HK-2 (cell line): ENCODE data around the gene B4GALNT4.
"Not testable (repeated sequence)": the region's sequence is repeated elsewhere in the genome, so short reads cannot be mapped to it uniquely, and the experiment has no call there.

ENCODE experiments used
- DNase-seq: peaks from one replicate; pipeline ENCODE4 v3.0.0-alpha.2; 2018; ENCODE audit not compliant: unreplicated experiment

Gene B4GALNT4

DNA sequence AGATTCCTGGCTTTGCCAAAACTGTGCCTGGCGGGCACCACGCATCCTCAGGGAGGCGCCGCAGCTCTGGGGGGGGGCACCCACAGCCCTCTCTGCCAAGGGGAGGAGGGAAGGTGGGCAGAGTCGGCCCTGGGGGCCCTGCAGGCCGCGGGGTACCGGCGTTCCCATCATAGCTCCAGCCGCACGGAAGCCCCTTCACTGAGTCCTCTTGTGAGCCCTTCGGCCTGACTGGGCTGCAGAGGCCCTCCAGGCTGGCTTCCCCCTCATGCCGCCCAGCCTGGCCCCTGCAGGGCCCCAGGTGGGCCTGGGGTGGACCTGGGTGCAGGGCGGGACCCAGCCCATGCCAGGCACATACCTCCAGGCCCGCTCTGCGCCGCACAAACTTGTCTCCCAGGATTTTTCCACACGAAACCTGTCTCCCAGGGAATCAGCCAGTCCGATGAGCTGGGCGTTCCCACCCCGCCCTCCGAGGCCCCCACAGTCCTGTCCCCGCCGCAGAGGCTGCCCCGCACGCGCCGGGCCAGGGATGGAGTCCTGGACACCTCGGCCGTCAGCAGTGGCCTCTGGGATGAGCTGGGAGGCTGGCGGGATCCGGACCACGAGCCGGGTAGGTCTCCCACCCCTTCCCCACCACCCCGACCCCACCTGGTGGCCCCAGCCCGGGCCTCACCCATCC, 22.9 kb downstream of the B4GALNT4 start:
- DNase-seq: no peak

DNA sequence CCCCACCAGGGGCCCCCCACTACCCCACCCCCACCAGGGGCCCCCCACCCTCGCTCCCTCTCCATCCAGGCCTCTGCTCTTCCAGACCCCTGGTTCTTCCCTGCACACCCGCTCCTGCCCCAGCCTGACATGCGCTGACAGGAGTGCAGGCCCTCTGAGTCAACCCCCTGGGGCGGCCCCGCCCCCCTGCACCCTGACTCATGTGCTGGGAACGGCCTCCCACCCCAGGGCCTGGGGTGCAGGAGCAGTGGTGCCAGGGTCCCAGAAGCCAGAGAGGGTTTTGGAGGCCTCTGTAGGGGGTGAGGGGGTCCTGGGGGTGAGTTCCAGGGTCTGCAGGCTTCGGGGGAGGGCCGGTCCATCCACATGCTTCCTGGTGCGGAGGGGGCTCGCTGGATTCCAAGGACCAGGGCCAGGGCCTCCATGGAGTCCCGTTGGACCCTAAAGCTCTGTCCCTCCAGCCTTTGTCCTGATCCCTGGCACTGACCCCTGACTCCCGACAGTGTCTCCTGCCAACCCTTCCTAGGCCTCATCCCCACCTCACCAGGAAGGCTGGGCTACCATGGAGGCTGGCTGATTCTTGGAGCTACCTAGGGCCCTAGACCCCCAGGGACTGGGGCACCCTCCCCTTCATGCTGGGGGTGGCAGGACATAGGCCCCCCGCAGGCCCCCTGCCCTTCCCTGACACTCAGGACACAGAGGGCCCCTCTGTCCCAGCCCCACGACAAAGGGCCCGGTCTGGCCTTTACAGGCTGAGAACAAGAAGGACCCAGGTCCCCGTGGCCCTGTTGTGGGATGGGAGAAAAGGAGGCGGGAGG, 24.1 kb downstream of the B4GALNT4 start:
- DNase-seq: peak; percentile 70

DNA sequence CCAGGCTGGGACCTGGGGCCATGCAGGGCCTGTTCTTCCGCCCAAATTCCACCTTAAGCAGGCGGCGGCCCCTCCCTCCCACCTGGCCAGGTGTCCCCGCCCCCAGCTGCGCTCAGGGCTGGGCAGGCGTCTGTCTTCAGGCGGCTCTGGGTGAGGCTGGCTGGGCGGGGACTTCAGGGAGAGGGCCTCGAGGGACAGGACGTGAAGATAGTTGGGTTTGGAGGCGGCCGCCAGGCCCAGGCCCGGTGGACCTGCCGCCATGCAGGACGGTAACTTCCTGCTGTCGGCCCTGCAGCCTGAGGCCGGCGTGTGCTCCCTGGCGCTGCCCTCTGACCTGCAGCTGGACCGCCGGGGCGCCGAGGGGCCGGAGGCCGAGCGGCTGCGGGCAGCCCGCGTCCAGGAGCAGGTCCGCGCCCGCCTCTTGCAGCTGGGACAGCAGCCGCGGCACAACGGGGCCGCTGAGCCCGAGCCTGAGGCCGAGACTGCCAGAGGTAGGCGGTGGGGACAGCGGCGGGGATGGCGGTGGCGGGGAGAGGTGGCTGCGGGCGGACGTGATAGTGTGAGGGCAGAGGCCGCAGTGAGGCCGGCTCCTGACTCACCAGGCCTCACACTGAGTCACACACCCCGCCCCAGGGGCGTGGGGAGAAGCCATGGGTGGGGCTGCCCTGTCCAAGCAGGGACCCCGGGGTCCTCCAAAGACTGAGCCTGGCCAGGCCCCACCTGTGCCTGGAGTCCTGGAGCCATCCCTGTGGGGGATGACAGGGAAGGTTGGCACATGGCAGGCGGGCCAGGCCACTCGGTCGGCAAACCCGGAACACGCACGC, 24.9 kb downstream of the B4GALNT4 start, which contains the start of gene PKP3:
PKP3 (plus strand) TSS at position 176 of the 824 bp plus-strand sequence; CDS start at position 260, 84 bp downstream.
- no peak for DNase-seq

DNA sequence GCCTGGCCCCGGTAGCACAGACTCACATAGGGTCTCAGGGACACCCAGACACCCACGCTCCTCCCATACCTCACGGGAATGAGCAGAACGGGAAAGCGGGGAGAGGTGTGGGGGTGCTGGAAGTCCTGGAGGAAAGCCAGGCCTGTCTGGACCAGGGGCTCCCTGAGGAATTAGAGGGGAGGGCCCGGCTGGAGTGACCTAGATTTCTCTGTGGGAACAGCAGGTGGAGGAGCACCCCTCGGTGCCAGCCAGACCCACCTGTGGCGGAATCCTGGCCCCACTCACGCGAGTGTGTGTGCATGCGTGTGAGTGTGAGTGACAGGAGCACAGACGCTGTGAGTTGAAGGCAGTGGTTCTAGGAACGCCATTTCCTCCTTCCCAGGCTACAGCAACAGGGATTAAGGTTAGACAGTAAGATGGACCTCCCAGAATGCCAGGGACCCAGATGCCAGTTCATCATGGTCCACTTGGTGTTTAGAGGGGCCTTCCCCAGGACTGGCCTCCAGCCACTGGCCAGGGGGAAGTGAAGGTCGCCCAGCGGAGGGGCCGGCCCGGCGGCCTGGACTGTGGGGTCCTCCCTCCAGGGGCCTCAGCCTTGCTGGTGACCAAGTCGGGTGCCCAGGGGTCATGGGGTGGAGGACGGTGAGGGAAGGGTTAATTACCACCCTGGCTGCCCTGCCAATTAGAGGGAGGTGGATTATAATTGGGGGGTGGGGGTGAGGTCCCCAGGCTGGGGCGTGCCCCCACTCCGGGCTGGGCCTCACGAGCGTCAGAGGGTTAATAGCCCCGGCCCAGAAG, 25.8 kb downstream of the B4GALNT4 start:
- DNase-seq: no peak

DNA sequence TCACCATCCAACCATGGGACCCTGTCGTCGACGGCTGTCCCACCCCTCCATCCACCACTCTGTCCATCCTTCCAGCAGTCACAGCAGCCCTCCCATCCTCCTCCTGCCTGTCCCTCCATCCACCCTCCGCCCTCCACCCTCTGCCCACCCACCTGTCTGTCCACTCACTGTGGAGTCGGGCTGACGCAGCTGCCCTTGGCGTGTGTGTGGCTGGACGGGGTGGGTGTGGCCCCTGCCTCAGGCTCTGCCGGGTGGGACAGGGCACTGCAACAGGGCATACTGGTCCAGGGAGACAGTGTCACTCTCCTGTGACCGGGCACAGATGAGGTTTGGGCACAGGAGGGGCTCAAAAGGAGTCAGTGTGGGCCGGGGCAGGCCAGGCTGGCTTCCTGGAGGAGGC, 26.6 kb downstream of the B4GALNT4 start:
- DNase-seq: no peak

DNA sequence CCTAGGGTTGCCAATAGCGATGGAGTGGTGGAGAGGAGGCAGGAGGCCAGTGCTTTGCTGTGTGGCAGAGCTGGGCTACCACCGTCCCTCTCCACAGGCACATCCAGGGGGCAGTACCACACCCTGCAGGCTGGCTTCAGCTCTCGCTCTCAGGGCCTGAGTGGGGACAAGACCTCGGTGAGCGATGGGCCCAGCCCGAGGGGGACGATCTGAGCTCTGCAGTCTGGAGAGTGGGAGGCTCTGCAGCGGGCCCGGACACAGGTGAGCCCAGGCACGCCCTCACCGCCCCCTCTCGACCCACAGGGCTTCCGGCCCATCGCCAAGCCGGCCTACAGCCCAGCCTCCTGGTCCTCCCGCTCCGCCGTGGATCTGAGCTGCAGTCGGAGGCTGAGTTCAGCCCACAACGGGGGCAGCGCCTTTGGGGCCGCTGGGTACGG, 27.2 kb downstream of the B4GALNT4 start:
- peak; percentile 57 for DNase-seq

DNA sequence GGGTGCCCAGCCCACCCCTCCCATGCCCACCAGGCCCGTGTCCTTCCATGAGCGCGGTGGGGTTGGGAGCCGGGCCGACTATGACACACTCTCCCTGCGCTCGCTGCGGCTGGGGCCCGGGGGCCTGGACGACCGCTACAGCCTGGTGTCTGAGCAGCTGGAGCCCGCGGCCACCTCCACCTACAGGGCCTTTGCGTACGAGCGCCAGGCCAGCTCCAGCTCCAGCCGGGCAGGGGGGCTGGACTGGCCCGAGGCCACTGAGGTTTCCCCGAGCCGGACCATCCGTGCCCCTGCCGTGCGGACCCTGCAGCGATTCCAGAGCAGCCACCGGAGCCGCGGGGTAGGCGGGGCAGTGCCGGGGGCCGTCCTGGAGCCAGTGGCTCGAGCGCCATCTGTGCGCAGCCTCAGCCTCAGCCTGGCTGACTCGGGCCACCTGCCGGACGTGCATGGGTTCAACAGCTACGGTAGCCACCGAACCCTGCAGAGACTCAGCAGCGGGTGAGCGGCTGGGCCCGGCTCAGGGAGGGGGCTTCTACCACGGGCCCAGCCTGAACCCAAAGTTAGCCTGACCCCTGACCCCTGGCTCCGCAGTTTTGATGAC, 27.7 kb downstream of the B4GALNT4 start:
- peak; percentile 82 for DNase-seq

DNA sequence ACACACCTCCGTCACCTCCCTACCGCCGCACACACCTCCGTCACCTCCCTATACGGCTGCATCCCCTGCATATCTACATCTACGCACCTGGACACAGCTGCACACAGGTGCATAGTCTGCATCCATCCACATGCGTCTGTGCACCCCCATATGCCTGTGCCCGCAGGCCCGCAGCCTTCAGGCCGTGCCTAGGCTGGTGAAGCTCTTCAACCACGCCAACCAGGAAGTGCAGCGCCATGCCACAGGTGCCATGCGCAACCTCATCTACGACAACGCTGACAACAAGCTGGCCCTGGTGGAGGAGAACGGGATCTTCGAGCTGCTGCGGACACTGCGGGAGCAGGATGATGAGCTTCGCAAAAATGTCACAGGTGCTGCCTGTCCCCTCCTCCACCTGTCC, 29.5 kb downstream of the B4GALNT4 start:
- DNase-seq: no peak

DNA sequence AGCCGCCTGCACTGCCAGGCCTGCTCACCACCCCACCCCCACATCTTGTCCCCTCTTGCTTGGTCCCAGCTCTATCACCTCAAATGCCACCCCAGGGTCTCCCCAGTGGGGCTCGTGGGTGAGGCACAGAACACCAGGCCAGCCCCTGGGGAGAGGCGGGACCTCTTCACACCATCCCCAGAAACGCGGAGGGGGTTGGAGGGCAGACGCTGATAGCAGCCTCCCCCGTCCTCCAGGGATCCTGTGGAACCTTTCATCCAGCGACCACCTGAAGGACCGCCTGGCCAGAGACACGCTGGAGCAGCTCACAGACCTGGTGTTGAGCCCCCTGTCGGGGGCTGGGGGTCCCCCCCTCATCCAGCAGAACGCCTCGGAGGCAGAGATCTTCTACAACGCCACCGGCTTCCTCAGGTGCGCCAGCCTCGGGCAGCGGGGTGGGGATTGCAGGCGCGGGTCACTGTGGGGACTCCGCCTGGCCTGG, 30.5 kb downstream of the B4GALNT4 start:
- no peak for DNase-seq

DNA sequence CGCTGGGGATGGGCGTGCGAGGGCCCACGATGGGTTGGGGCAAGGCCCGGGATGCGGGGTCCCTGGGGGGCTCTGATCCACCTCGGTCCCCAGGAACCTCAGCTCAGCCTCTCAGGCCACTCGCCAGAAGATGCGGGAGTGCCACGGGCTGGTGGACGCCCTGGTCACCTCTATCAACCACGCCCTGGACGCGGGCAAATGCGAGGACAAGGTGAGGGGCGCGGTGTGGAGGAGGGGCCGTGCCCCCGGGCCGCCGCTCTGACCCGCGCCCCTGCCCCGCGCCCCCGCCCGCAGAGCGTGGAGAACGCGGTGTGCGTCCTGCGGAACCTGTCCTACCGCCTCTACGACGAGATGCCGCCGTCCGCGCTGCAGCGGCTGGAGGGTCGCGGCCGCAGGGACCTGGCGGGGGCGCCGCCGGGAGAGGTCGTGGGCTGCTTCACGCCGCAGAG, 31.0 kb downstream of the B4GALNT4 start:
- no peak for DNase-seq

DNA sequence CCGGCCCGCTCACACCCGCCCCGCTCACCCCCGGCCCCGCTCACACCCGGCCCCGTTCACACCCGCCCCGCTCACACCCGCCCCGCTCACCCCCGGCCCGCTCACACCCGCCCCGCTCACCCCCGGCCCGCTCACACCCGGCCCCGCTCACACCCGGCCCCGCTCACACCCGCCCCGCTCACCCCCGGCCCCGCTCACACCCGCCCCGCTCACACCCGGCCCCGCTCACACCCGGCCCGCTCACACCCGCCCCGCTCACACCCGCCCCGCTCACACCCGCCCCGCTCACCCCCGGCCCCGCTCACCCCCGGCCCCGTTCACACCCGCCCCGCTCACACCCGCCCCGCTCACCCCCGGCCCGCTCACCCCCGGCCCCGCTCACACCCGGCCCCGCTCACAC, 31.9 kb downstream of the B4GALNT4 start:
- not testable (repeated sequence) for DNase-seq

DNA sequence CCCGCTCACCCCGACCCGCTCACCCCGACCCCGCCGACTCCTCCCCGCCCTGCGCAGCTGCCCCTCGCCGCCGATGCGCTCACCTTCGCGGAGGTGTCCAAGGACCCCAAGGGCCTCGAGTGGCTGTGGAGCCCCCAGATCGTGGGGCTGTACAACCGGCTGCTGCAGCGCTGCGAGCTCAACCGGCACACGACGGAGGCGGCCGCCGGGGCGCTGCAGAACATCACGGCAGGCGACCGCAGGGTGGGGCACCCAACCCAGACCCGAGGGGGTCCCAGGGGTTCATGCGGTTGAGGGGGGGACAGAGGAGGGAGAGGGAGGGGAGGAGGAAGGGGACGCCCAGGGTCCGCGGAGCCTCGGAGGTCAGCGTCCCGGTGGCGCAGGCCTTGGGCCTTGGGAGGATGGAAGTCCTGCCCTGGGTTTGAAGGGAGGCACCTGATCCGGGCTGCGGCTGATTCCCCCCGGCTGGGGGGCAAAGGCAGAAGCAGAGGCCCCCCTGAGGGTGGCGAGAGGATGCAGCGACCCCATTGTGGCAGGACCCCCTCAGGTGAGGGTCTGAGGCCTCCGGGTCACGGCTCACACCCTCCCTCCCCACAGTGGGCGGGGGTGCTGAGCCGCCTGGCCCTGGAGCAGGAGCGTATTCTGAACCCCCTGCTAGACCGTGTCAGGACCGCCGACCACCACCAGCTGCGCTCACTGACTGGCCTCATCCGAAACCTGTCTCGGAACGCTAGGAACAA, 33.9 kb downstream of the B4GALNT4 start:
- no peak for DNase-seq

DNA sequence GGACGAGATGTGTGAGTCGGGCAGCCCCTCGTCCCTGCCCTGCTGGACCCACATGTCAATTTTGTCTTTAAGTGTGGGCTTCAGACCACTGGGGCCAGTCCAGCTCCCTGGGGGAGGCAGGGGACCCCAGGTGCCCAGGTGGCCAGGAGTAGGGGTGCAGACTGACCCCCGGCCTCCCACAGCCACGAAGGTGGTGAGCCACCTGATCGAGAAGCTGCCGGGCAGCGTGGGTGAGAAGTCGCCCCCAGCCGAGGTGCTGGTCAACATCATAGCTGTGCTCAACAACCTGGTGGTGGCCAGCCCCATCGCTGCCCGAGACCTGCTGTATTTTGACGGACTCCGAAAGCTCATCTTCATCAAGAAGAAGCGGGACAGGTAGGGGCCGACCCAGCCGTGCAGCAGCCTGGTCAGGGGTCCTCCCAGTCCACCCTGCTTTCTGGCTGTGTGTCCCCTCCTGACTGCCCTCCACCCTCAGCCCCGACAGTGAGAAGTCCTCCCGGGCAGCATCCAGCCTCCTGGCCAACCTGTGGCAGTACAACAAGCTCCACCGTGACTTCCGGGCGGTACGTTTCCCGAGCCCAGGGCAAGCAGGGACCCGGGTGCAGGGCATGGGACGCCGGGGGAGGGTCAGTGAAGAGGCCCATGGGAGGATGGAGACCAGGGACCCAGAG, 34.6 kb downstream of the B4GALNT4 start:
- no peak for DNase-seq

DNA sequence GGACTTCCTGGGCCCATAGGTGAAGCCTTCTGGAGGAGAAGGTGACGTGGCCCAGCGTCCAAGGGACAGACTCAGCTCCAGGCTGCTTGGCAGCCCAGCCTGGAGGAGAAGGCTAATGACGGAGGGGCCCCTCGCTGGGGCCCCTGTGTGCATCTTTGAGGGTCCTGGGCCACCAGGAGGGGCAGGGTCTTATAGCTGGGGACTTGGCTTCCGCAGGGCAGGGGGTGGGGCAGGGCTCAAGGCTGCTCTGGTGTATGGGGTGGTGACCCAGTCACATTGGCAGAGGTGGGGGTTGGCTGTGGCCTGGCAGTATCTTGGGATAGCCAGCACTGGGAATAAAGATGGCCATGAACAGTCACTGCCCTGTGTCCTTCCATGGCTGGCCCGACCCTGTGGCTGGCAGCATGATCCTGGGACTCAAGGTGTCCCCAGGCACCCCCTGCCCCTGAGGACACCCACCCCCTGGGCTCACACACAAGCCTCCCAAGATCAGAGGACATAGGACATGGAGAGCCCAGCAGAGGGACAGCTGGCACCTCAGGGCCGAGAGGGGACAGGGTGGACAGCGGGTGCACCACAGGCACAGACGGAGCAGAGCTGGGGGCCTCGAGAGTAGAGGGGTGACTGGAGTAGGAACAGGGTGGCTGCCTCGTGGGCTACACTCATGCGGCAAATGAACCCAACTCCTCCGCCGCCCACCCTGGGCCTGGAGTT, 35.4 kb downstream of the B4GALNT4 start:
- no peak for DNase-seq

DNA sequence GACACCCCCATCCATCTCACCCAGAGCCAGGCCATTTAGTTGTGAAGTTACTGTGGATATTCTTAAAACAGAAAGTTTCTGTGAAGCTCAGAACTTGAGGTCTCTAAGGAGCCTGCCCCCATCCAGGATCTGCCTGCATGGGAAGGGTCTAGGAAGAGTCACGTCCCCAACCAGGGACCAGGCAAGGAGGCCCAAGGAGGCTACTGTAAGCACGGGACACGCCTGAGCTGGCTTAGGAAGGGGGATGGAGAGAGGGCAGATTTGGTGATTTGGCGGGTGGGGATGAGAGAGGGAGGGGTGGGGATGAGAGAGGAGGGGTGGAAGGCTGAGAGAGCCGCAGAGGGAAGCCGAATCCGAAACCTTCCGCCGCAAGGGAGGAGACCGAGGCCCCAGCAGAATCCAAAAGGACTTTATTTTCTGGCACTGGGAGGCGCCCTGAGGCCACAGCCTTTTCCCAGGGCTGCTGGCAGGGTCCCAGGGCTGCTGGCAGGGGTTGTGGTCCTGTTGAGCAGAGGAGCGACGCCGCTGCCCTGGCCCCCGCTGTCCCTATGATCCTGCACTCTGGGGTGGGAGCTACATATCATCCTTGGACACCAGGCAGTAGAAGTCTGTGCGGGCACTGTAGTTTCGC, 36.1 kb downstream of the B4GALNT4 start:
- no peak for DNase-seq

DNA sequence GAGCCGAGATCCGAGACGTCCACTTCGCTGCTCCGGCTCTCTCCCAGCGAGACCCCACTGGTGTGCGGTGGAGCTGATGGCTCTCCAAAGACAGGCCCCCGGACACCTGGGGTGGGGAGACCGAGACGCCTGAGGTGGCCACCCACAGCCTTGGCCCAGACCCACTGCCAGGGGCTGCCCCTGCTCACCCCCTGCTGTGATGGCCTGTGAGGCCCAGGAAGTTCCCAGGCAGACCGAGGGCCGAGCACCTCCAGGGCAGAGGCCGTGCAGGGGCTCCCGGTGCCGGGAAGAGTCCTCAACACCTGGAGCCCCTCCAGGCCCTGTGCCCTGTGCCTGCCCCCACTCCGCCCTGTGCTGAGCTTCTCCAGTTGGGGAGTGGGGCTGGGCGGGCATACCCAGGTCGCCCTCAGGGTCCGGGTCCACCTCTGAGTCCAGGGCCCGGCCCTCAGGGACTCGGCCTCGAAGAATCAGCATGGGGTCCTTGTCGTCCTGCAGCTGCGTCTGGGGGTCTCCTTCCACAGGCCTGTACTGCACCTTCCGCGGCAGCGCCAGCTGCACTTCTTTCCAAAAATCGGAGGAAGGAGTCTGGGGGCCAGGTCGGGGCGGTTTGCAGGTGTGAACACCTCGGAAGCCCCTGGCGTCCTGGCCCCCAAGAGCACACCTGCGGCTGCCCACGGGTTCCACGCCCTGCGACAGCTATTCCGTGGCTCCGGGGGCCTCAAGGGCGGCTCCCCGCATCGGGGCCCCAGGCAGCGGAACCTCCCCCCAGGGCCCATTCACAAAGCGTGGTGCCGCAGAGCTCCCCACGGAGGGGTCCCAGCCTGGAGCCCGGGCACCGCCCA, 36.9 kb downstream of the B4GALNT4 start:
- no peak for DNase-seq
